K562 (cell line): ENCODE data around the gene PPP2R1A. TPM values are rescaled to one million over a fixed set of nuclear protein-coding genes. Genes with fewer than 3 reads are reported as not detected.

ENCODE experiments used
- ATAC-seq: fragments of 200-7000 bp; cut with Tn5 transposase; 3 replicates; pipeline ENCODE4 v1.9.1; 2020; ENCODE audit warnings: moderate library complexity
- BruUV-seq: library from RNA; stranded (reverse); fragments of 400-500 nt; replicated peaks from 2 replicates; lab custom pipeline; 2021; lab: Mats Ljungman, UMichigan
- CTCF ChIA-PET: fragments of 300-600 bp; formaldehyde crosslinking; extraction: SDS; loops from one replicate; lab custom pipeline; 2021; ENCODE audit warnings: low intra/inter-chr PET ratio; lab: Yijun Ruan, JAX
- POLR2A ChIA-PET: fragments of 300-600, 350-650 bp; sonication (Branson Sonifier 250); formaldehyde crosslinking; extraction: SDS; loops from one replicate; lab custom pipeline; 2021; ENCODE audit warnings: antibody characterized with exemption, inconsistent platforms; lab: Yijun Ruan, JAX
- DNase-seq, 4 experiments: peaks; one replicate each; pipeline versions ENCODE4 v3.0.0 to v3.0.0-alpha.2; 2011 to 2018; ENCODE audit warnings: low spot score in 3 of 4, mixed read lengths in 3 of 4; ENCODE audit errors: extremely low read depth in 1 of 4
- FAIRE-seq: peaks from 2 replicates; lab custom pipeline; 2011; peaks lifted over from hg19 to GRCh38; lab: Jason Lieb, UNC
- H2AFZ ChIP-seq: 2 replicates; pipeline ENCODE4 v1.6.0; 2011; ENCODE audit warnings: low read depth, low read length, control low read depth, inconsistent platforms
- H3K27ac ChIP-seq: fragments of 200-600 bp; 3 replicates; pipeline ENCODE4 v1.8.0; 2011; ENCODE audit warnings: low read depth, mild to moderate bottlenecking, control low read depth, inconsistent platforms, low read length, moderate library complexity, mixed read lengths; ENCODE audit errors: extremely low read depth
- H3K27me3 ChIP-seq, 2 experiments: fragments of 300-600 bp in 1 of 2; 2 replicates in 1 of 2; 3 replicates in 1 of 2; pipeline versions ENCODE4 v1.6.0 to v1.8.0; 2011; ENCODE audit warnings: inconsistent platforms in 2 of 2, low read length in 2 of 2, mild to moderate bottlenecking in 1 of 2, mixed read lengths in 1 of 2, moderate library complexity in 1 of 2; ENCODE audit not compliant: control insufficient read depth in 2 of 2, insufficient read depth in 2 of 2
- H3K36me3 ChIP-seq: fragments of 300-600 bp; 3 replicates; pipeline ENCODE4 v1.8.0; 2011; ENCODE audit warnings: mild to moderate bottlenecking, low read length, inconsistent platforms; ENCODE audit not compliant: control insufficient read depth, insufficient read depth
- H3K4me1 ChIP-seq, 2 experiments: fragments of 200-600 bp in 1 of 2; replicated peaks in 1 of 2; 2 replicates in 1 of 2; 3 replicates in 1 of 2; pipeline versions ENCODE4 v1.5.1 to v1.8.0; 2011; ENCODE audit warnings: inconsistent platforms in 2 of 2, low read length in 2 of 2, mild to moderate bottlenecking in 1 of 2, mixed read lengths in 1 of 2, moderate library complexity in 1 of 2; ENCODE audit not compliant: control insufficient read depth in 2 of 2, insufficient read depth in 2 of 2
- H3K4me2 ChIP-seq: 2 replicates; pipeline ENCODE4 v1.6.1; 2011; ENCODE audit warnings: low read length, control low read depth, inconsistent platforms, mixed read lengths; ENCODE audit not compliant: insufficient read depth
- H3K4me3 ChIP-seq: fragments of 200-600 bp; sonication (generic), shearing (Covaris generic); 2 replicates; pipeline ENCODE4 v1.5.1; 2016; ENCODE audit warnings: control low read depth, inconsistent platforms
- H3K79me2 ChIP-seq: fragments of 200-600 bp; 3 replicates; pipeline ENCODE4 v1.8.0; 2011; ENCODE audit warnings: low read length, inconsistent platforms; ENCODE audit not compliant: control insufficient read depth, insufficient read depth
- H3K9ac ChIP-seq, 2 experiments: 2 replicates each; pipeline versions ENCODE4 v1.6.0 to v1.6.1; 2011; ENCODE audit warnings: low read depth in 2 of 2, low read length in 2 of 2, control low read depth in 1 of 2, inconsistent platforms in 1 of 2, mild to moderate bottlenecking in 1 of 2, mixed read lengths in 1 of 2; ENCODE audit not compliant: insufficient read depth in 1 of 2
- H3K9me1 ChIP-seq: one replicate; pipeline ENCODE4 v1.6.0; 2011; ENCODE audit warnings: inconsistent platforms, mild to moderate bottlenecking, low read length, moderate library complexity; ENCODE audit not compliant: control insufficient read depth, insufficient read depth
- H3K9me3 ChIP-seq: replicated peaks from 2 replicates; pipeline ENCODE4 v1.5.1; 2011; ENCODE audit warnings: low read depth, low read length, inconsistent platforms; ENCODE audit not compliant: control insufficient read depth, insufficient read depth
- H4K20me1 ChIP-seq: replicated peaks from 2 replicates; pipeline ENCODE4 v1.6.1; 2011; ENCODE audit warnings: low read length, inconsistent platforms, mixed read lengths; ENCODE audit not compliant: control insufficient read depth, insufficient read depth
- CCAR2 ChIP-seq: fragments of 200-400 bp; formaldehyde crosslinking; IDR thresholded peaks from 2 replicates; pipeline ENCODE4 v1.6.1; 2017; ENCODE audit warnings: mild to moderate bottlenecking, low read depth, low read length
- NR2C1 ChIP-seq, 2 experiments: fragments of 450-650 bp; IDR thresholded peaks; 2 replicates each; pipeline ENCODE4 v1.6.1; 2017; ENCODE audit warnings: mild to moderate bottlenecking in 2 of 2, antibody characterized with exemption in 1 of 2, inconsistent platforms in 1 of 2, missing compliant biosample characterization in 1 of 2, missing genetic modification characterization in 1 of 2
- YBX1 ChIP-seq: fragments of 450-650 bp; IDR thresholded peaks from 2 replicates; pipeline ENCODE4 v1.7.1; 2016; ENCODE audit warnings: mild to moderate bottlenecking
- ZBED1 ChIP-seq: IDR thresholded peaks from 2 replicates; pipeline ENCODE4 v1.6.1; 2014
- ZNF23 ChIP-seq: fragments of 250-450 bp; sonication (Bioruptor Pico); IDR thresholded peaks from 2 replicates; pipeline ENCODE4 v1.4.0; 2020; ENCODE audit warnings: mild to moderate bottlenecking
- ZNF408 ChIP-seq: fragments of 250-450 bp; sonication (Bioruptor Pico); IDR thresholded peaks from 2 replicates; pipeline ENCODE4 v1.4.0; 2020; ENCODE audit warnings: low read depth, mild to moderate bottlenecking, moderate library complexity
- WGBS: fragments of 100-300 bp; shearing (Covaris generic); methylation state at CpG from one replicate; pipeline ENCODE4 v1.1.6; 2016; ENCODE audit warnings: low coverage, mixed read lengths; ENCODE audit not compliant: insufficient coverage; ENCODE audit errors: missing lambda C conversion rate; 5-methylcytosine and 5-hydroxymethylcytosine counted together
- in situ Hi-C: fragments of 300-500 bp; cut with MboI; formaldehyde crosslinking; loops from 4 replicates; pipeline ENCODE4 v1.15.0; 2018; ENCODE audit warnings: inconsistent platforms, mixed read lengths
- intact Hi-C: fragments of 100-400 bp; cut with micrococcal nuclease; formaldehyde crosslinking; loops from 2 replicates; pipeline ENCODE4 v1.14.2; 2022
- polyA plus RNA-seq, 8 experiments: library from polyadenylated mRNA; depleted of rRNA in 4 of 8; stranded (reverse) in 5 of 8; unstranded in 3 of 8; fragments of >200 nt; fragmentation: Nextera tagmentation in 2 of 8; fragmentation: Illumina TruSeq in 1 of 8; extraction: Ambion mirVana in 2 of 8; extraction: Trizol in 1 of 8; gene quantifications; 2 replicates each; pipeline versions ENCODE4 v1.2.1 to v1.2.3, GENCODE V29; 2011 to 2014; ENCODE audit warnings: inconsistent platforms in 1 of 8, missing spikeins in 1 of 8
- total RNA-seq, 7 experiments: library from RNA; depleted of rRNA in 6 of 7; stranded (reverse); fragments of >200 nt in 6 of 7; fragmentation: Illumina TruSeq in 2 of 7; extraction: Trizol in 2 of 7; gene quantifications; 2 replicates each; pipeline versions ENCODE4 v1.2.1 to v1.2.3, GENCODE V29; 2011 to 2021; ENCODE audit warnings: low replicate concordance in 1 of 7
- TF ChIP-seq, protein P1 (sequence below): fragments of 250-450 bp; sonication (Bioruptor Pico); IDR thresholded peaks from 2 replicates; pipeline ENCODE4 v1.8.0; 2022; ENCODE audit warnings: inconsistent platforms, mild to moderate bottlenecking, moderate library complexity, borderline replicate concordance
- TF ChIP-seq, protein P2 (sequence below): sonication (generic); formaldehyde crosslinking; IDR thresholded peaks from 2 replicates; pipeline ENCODE4 v1.8.0; 2022; ENCODE audit warnings: missing genetic modification reagents, mild to moderate bottlenecking, borderline replicate concordance
- TF ChIP-seq, protein P3 (sequence below): fragments of 450-650 bp; formaldehyde crosslinking; IDR thresholded peaks from 2 replicates; pipeline ENCODE4 v1.4.0; 2020; ENCODE audit warnings: mild to moderate bottlenecking
- TF ChIP-seq, protein P4 (sequence below): fragments of 250-450 bp; sonication (Bioruptor Pico); IDR thresholded peaks from 2 replicates; pipeline ENCODE4 v1.8.0; 2022; ENCODE audit warnings: inconsistent platforms

The PPP2R1A gene
- total and polyA plus RNA-seq, 9 of the 15 experiments (the other 6 are each of a cell fraction or from before 2014, with no cell fraction given) = 10.1 to 211 (median 70.1) TPM

DNA sequence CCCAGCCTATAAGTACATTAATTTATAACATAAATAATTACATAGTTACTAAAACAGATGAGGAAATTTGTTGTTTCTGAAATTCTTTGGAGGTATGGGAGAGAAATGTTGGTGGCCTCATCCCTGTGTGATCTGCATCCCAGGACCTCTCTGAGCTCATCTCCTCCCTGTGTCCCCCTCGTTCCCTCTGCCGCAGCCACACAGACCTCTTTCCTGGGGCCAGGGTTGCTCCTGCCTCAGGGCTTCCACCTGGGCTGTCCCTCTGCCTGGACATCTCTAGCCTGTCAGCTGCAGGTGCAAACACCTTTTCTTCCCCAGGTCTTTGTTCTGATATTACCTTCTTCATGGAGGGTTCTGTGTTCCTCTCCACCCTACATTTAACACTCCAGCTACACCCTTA lies 83.4 kb downstream of the PPP2R1A start:
- intact Hi-C loops = no loop called here
- ChIA-PET POLR2A (no interaction called here), CTCF (no interaction called here)
- ATAC-seq (no peak), FAIRE-seq (no peak), DNase-seq (no peak)
- 100% methylated on average over 2 of the region's 2 CpGs for WGBS
- peaks cover 76% of the 10 kb centered on the region for H3K79me2 ChIP-seq
- no TSS peak for BruUV-seq
- no peak overlapping the region for H3K27ac ChIP-seq
- H2AFZ ChIP-seq = no peak overlapping the region
- no peak overlapping the region for H3K9ac ChIP-seq
- peaks cover 32% of the 10 kb centered on the region; the same call in 2 of the 3 replicates for H3K36me3 ChIP-seq
- H3K27me3 ChIP-seq = no peaks in the 10 kb centered on the region
- H4K20me1 ChIP-seq = no peaks in the 10 kb centered on the region
- no peak overlapping the region for H3K4me3 ChIP-seq
- no peak overlapping the region for H3K4me2 ChIP-seq
- peaks cover 20% of the 10 kb centered on the region for H3K9me3 ChIP-seq
- H3K4me1 ChIP-seq = peaks cover 0 to 4% of the 10 kb centered on the region in 2 experiments; a peak in 2 of 5 replicates
- in situ Hi-C loops = no loop called here
- no peaks in the 10 kb centered on the region for H3K9me1 ChIP-seq
- no peak for TF ChIP-seq NR2C1 (IDR thresholded peaks at IDR 0.05)
- TF ChIP-seq NR2C1 (tag; IDR thresholded peaks at IDR 0.05) = no peak
- TF ChIP-seq YBX1 = no peak
- no peak for TF ChIP-seq ZBED1
- no peak for TF ChIP-seq ZNF23 (CRISPR knock-in tag)
- TF ChIP-seq, protein P1, sequence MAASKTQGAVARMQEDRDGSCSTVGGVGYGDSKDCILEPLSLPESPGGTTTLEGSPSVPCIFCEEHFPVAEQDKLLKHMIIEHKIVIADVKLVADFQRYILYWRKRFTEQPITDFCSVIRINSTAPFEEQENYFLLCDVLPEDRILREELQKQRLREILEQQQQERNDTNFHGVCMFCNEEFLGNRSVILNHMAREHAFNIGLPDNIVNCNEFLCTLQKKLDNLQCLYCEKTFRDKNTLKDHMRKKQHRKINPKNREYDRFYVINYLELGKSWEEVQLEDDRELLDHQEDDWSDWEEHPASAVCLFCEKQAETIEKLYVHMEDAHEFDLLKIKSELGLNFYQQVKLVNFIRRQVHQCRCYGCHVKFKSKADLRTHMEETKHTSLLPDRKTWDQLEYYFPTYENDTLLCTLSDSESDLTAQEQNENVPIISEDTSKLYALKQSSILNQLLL = no peak
- TF ChIP-seq, protein P2, sequence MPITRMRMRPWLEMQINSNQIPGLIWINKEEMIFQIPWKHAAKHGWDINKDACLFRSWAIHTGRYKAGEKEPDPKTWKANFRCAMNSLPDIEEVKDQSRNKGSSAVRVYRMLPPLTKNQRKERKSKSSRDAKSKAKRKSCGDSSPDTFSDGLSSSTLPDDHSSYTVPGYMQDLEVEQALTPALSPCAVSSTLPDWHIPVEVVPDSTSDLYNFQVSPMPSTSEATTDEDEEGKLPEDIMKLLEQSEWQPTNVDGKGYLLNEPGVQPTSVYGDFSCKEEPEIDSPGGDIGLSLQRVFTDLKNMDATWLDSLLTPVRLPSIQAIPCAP = no peak
- no peak for TF ChIP-seq CCAR2
- no peak for TF ChIP-seq ZNF408 (CRISPR knock-in tag)
- TF ChIP-seq, protein P3, sequence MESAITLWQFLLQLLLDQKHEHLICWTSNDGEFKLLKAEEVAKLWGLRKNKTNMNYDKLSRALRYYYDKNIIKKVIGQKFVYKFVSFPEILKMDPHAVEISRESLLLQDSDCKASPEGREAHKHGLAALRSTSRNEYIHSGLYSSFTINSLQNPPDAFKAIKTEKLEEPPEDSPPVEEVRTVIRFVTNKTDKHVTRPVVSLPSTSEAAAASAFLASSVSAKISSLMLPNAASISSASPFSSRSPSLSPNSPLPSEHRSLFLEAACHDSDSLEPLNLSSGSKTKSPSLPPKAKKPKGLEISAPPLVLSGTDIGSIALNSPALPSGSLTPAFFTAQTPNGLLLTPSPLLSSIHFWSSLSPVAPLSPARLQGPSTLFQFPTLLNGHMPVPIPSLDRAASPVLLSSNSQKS (CRISPR knock-in tag) = no peak
- TF ChIP-seq, protein P4, sequence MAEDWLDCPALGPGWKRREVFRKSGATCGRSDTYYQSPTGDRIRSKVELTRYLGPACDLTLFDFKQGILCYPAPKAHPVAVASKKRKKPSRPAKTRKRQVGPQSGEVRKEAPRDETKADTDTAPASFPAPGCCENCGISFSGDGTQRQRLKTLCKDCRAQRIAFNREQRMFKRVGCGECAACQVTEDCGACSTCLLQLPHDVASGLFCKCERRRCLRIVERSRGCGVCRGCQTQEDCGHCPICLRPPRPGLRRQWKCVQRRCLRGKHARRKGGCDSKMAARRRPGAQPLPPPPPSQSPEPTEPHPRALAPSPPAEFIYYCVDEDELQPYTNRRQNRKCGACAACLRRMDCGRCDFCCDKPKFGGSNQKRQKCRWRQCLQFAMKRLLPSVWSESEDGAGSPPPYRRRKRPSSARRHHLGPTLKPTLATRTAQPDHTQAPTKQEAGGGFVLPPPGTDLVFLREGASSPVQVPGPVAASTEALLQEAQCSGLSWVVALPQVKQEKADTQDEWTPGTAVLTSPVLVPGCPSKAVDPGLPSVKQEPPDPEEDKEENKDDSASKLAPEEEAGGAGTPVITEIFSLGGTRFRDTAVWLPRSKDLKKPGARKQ (CRISPR knock-in tag) = no peak
